HUDEP-2 (cell line): ENCODE results near the gene TMIE.

Experiments used
- DNase-seq, 76 experiments: peaks; one replicate each; lab custom pipeline; 2025; ENCODE audit not compliant: unreplicated experiment in 76 of 76; lab: John Stamatoyannopoulos, UW

Gene TMIE

GRCh38 chr3:46706771-46707582, 5.8 kb downstream of the TMIE start:
- no peak for DNase-seq

- DNase-seq, result no peak
Observed at GRCh38 chr3:46707601-46708011, 6.4 kb downstream of the TMIE start.

GRCh38 chr3:46708401-46709156, 7.4 kb downstream of the TMIE start:
- no peak for DNase-seq

- DNase-seq, result no peak
Observed at GRCh38 chr3:46709157-46709654, 8.0 kb downstream of the TMIE start.

- DNase-seq, result no peak
Observed at GRCh38 chr3:46709721-46710120, 8.5 kb downstream of the TMIE start.

GRCh38 chr3:46710229-46710628, 9.0 kb downstream of the TMIE start:
- DNase-seq, result no peak

- no peak for DNase-seq
Observed at GRCh38 chr3:46710671-46711295, 9.6 kb downstream of the TMIE start.

GRCh38 chr3:46711305-46711704, 10.1 kb downstream of the TMIE start:
- no peak for DNase-seq

- DNase-seq, result no peak
Observed at GRCh38 chr3:46711760-46712159, 10.6 kb downstream of the TMIE start.

GRCh38 chr3:46712191-46713049, 11.2 kb downstream of the TMIE start:
- no peak for DNase-seq

- DNase-seq, result no peak
Observed at GRCh38 chr3:46713050-46713897, 12.1 kb downstream of the TMIE start.

- no peak for DNase-seq
Observed at GRCh38 chr3:46713898-46714552, 12.8 kb downstream of the TMIE start.

- DNase-seq, result no peak
Observed at GRCh38 chr3:46714728-46715506, 13.7 kb downstream of the TMIE start.

- DNase-seq, result no peak
Observed at GRCh38 chr3:46715507-46716175, 14.4 kb downstream of the TMIE start.

- no peak for DNase-seq
Observed at GRCh38 chr3:46716461-46717441, 15.6 kb downstream of the TMIE start.

GRCh38 chr3:46717447-46718231, 16.4 kb downstream of the TMIE start, which contains the start of gene PRSS50:
Gene PRSS50 (minus strand): TSS chr3:46717869. CDS start chr3:46717824, 45 bp downstream.
- peak in 16 of 76 experiments; percentile 6 to 39 (median 16) for DNase-seq
